ENCODE results near the gene BPI.

The BPI gene

GRCh38 chr20:38301309-38301708 lies 2.6 kb upstream of the BPI start:
- H3K9me3 Mint-ChIP-seq, result no peaks in the 10 kb centered on the region
- H3K4me3 Mint-ChIP-seq, result no peak overlapping the region
- peak overlapping the region in 2 of 3 experiments; percentile 98 to 100 for H3K27ac Mint-ChIP-seq
- H3K27me3 Mint-ChIP-seq (ENCODE audit: low read depth), result no peaks in the 10 kb centered on the region
- no peaks in the 10 kb centered on the region for H3K36me3 Mint-ChIP-seq (ENCODE audit: low read depth)
- H3K4me1 Mint-ChIP-seq, result peaks cover 54% of the 10 kb centered on the region
- no peak for TF ChIP-seq CTCF (IDR thresholded peaks at IDR 0.05; ENCODE audit: unreplicated experiment in 3 of 3)

GRCh38 chr20:38302786-38303185 lies 1.2 kb upstream of the BPI start:
- Mint-ChIP-seq H3K4me3 (peak overlapping the region in 2 of 3 experiments; percentile 1 to 15), H3K36me3 (ENCODE audit: low read depth) (no peaks in the 10 kb centered on the region), H3K27me3 (ENCODE audit: low read depth) (peaks cover 3% of the 10 kb centered on the region), H3K4me1 (peaks cover 52% of the 10 kb centered on the region), H3K9me3 (no peaks in the 10 kb centered on the region), H3K27ac (peak overlapping the region; percentile 45 to 96 (median 86))
- TF ChIP-seq CTCF (IDR thresholded peaks at IDR 0.05; ENCODE audit: unreplicated experiment in 3 of 3), result no peak

GRCh38 chr20:38304845-38305447 lies 990 bp downstream of the BPI start:
- H3K27ac Mint-ChIP-seq, result peak overlapping the region in 2 of 3 experiments; percentile 43 to 96
- H3K27me3 Mint-ChIP-seq (ENCODE audit: low read depth), result peaks cover 7% of the 10 kb centered on the region
- no peaks in the 10 kb centered on the region for H3K9me3 Mint-ChIP-seq
- H3K4me3 Mint-ChIP-seq, result no peak overlapping the region
- no peaks in the 10 kb centered on the region for H3K36me3 Mint-ChIP-seq (ENCODE audit: low read depth)
- TF ChIP-seq CTCF (IDR thresholded peaks at IDR 0.05; ENCODE audit: unreplicated experiment in 3 of 3), result peak in 1 of 3 experiments; percentile 12
- peaks cover 42% of the 10 kb centered on the region for H3K4me1 Mint-ChIP-seq

GRCh38 chr20:38305541-38305940 lies 1.6 kb downstream of the BPI start:
- no peak overlapping the region for H3K27ac Mint-ChIP-seq
- H3K4me3 Mint-ChIP-seq, result no peak overlapping the region
- no peaks in the 10 kb centered on the region for H3K36me3 Mint-ChIP-seq (ENCODE audit: low read depth)
- H3K9me3 Mint-ChIP-seq, result no peaks in the 10 kb centered on the region
- TF ChIP-seq CTCF (IDR thresholded peaks at IDR 0.05; ENCODE audit: unreplicated experiment in 3 of 3), result no peak
- peaks cover 41% of the 10 kb centered on the region for H3K4me1 Mint-ChIP-seq
- H3K27me3 Mint-ChIP-seq (ENCODE audit: low read depth), result peaks cover 12% of the 10 kb centered on the region

GRCh38 chr20:38306379-38306778 lies 2.4 kb downstream of the BPI start:
- H3K4me1 Mint-ChIP-seq, result peaks cover 41% of the 10 kb centered on the region
- no peak for TF ChIP-seq CTCF (IDR thresholded peaks at IDR 0.05; ENCODE audit: unreplicated experiment in 3 of 3)
- H3K9me3 Mint-ChIP-seq, result no peaks in the 10 kb centered on the region
- no peaks in the 10 kb centered on the region for H3K36me3 Mint-ChIP-seq (ENCODE audit: low read depth)
- no peak overlapping the region for H3K4me3 Mint-ChIP-seq
- peaks cover 12% of the 10 kb centered on the region for H3K27me3 Mint-ChIP-seq (ENCODE audit: low read depth)
- peak overlapping the region in 1 of 3 experiments; percentile 12 for H3K27ac Mint-ChIP-seq

- no peaks in the 10 kb centered on the region for H3K36me3 Mint-ChIP-seq (ENCODE audit: low read depth)
Observed at GRCh38 chr20:38307371-38308046, 3.6 kb downstream of the BPI start.

More at GRCh38 chr20:38307371-38308046, 3.6 kb downstream of the BPI start:
- H3K27me3 Mint-ChIP-seq (ENCODE audit: low read depth), result peaks cover 12% of the 10 kb centered on the region
- peaks cover 35% of the 10 kb centered on the region for H3K4me1 Mint-ChIP-seq
- no peaks in the 10 kb centered on the region for H3K9me3 Mint-ChIP-seq
- H3K27ac Mint-ChIP-seq, result peak overlapping the region in 2 of 3 experiments; percentile 61
- TF ChIP-seq CTCF (IDR thresholded peaks at IDR 0.05; ENCODE audit: unreplicated experiment in 3 of 3), result no peak
- H3K4me3 Mint-ChIP-seq, result no peak overlapping the region
